Liver (tissue), 9 donors: ENCODE data around the gene UBE2S. TPM values are rescaled to one million over a fixed set of nuclear protein-coding genes. Genes with fewer than 3 reads are reported as not detected.

Source experiments
- DNase-seq: peaks from one replicate; pipeline ENCODE4 v3.0.0-alpha.2; 2017; ENCODE audit warnings: low spot score
- H3K27ac ChIP-seq, 2 donors: one replicate each; pipeline ENCODE4 v1.7.0; 2013; ENCODE audit warnings: inconsistent platforms in 2 of 2, low read length in 2 of 2, control low read depth in 1 of 2, low read depth in 1 of 2, mild to moderate bottlenecking in 1 of 2
- H3K27me3 ChIP-seq, 4 donors: one replicate each; pipeline versions ENCODE4 v1.6.1 to v1.7.0; 2013; ENCODE audit warnings: low read length in 3 of 4, inconsistent platforms in 1 of 4, mild to moderate bottlenecking in 1 of 4, moderate library complexity in 1 of 4; ENCODE audit not compliant: control insufficient read depth in 4 of 4, insufficient read depth in 4 of 4
- H3K36me3 ChIP-seq, 4 donors: one replicate each; pipeline versions ENCODE4 v1.6.1 to v1.7.0; 2013; ENCODE audit warnings: low read length in 3 of 4, mild to moderate bottlenecking in 3 of 4, low read depth in 1 of 4, moderate library complexity in 1 of 4; ENCODE audit not compliant: control insufficient read depth in 4 of 4, insufficient read depth in 3 of 4
- H3K4me1 ChIP-seq, 4 donors: one replicate each; pipeline versions ENCODE4 v1.6.1 to v1.7.0; 2013; ENCODE audit warnings: low read length in 3 of 4, mild to moderate bottlenecking in 3 of 4, moderate library complexity in 1 of 4; ENCODE audit not compliant: control insufficient read depth in 4 of 4, insufficient read depth in 4 of 4
- H3K4me3 ChIP-seq, 3 donors: one replicate each; pipeline versions ENCODE4 v1.6.1 to v1.7.0; 2013; ENCODE audit warnings: low read length in 3 of 3, control low read depth in 1 of 3, low read depth in 1 of 3, mild to moderate bottlenecking in 1 of 3
- H3K9ac ChIP-seq, 2 donors: one replicate each; pipeline ENCODE4 v1.7.0; 2013; ENCODE audit warnings: low read length in 2 of 2, mild to moderate bottlenecking in 2 of 2, moderate library complexity in 2 of 2, control low read depth in 1 of 2, low read depth in 1 of 2
- H3K9me3 ChIP-seq, 4 donors: one replicate each; pipeline versions ENCODE4 v1.6.1 to v1.7.0; 2013; ENCODE audit warnings: low read length in 3 of 4; ENCODE audit not compliant: control insufficient read depth in 4 of 4
- EGR1 ChIP-seq, 2 donors: IDR thresholded peaks; 2 replicates each; pipeline ENCODE4 v1.6.1; 2016 to 2018; ENCODE audit warnings: antibody characterized with exemption in 2 of 2, low read depth in 2 of 2
- FOXA1 ChIP-seq: IDR thresholded peaks from 2 replicates; pipeline ENCODE4 v1.6.1; 2016; ENCODE audit warnings: antibody characterized with exemption
- FOXA2 ChIP-seq: IDR thresholded peaks from 2 replicates; pipeline ENCODE4 v1.6.1; 2016; ENCODE audit warnings: antibody characterized with exemption
- GABPA ChIP-seq, 2 donors: IDR thresholded peaks in 1 of 2; conservative IDR thresholded peaks in 1 of 2; 2 replicates each; pipeline ENCODE4 v1.6.1; 2016; ENCODE audit warnings: antibody characterized with exemption in 2 of 2, mild to moderate bottlenecking in 1 of 2, moderate library complexity in 1 of 2
- HNF4A ChIP-seq, 2 donors: conservative IDR thresholded peaks; 2 replicates each; pipeline ENCODE4 v1.6.1; 2016; ENCODE audit warnings: antibody characterized with exemption in 2 of 2, mild to moderate bottlenecking in 2 of 2
- HNF4G ChIP-seq: IDR thresholded peaks from 2 replicates; pipeline ENCODE4 v1.6.1; 2016; ENCODE audit warnings: antibody characterized with exemption
- JUND ChIP-seq, 2 donors: IDR thresholded peaks; 2 replicates each; pipeline ENCODE4 v1.6.1; 2016; ENCODE audit warnings: antibody characterized with exemption in 2 of 2
- NR2F2 ChIP-seq: IDR thresholded peaks from 2 replicates; pipeline ENCODE4 v1.6.1; 2016; ENCODE audit warnings: antibody characterized with exemption
- RAD21 ChIP-seq, 2 donors: IDR thresholded peaks; 2 replicates each; pipeline ENCODE4 v1.6.1; 2016; ENCODE audit warnings: antibody characterized with exemption in 2 of 2, mild to moderate bottlenecking in 2 of 2
- RXRA ChIP-seq, 2 donors: IDR thresholded peaks; 2 replicates each; pipeline ENCODE4 v1.6.1; 2017 to 2018; ENCODE audit warnings: antibody characterized with exemption in 2 of 2, mild to moderate bottlenecking in 1 of 2
- SP1 ChIP-seq: IDR thresholded peaks from 2 replicates; pipeline ENCODE4 v1.6.1; 2018; ENCODE audit warnings: antibody characterized with exemption, mild to moderate bottlenecking
- TAF1 ChIP-seq: conservative IDR thresholded peaks from 2 replicates; pipeline ENCODE4 v1.6.1; 2016; ENCODE audit warnings: antibody characterized with exemption, mild to moderate bottlenecking
- WGBS: extraction: QIAGEN DNeasy Blood & Tissue Kit; methylation state at CpG from one replicate; pipeline ENCODE4 v1.1.7; 2013; 5-methylcytosine and 5-hydroxymethylcytosine counted together
- polyA plus RNA-seq, 2 donors: library from polyadenylated mRNA; stranded (reverse) in 1 of 2; unstranded in 1 of 2; fragments of 200-250 nt in 1 of 2; fragments of >200 nt in 1 of 2; fragmentation: Nextera tagmentation in 1 of 2; extraction: Ambion mirVana in 1 of 2; gene quantifications; one replicate each; pipeline versions ENCODE4 v1.2.1 to v1.2.3, GENCODE V29; 2013 to 2015
- total RNA-seq, 2 donors: library from RNA; depleted of rRNA; stranded (reverse); fragments of >200 nt; gene quantifications; one replicate each; pipeline ENCODE4 v1.2.3, GENCODE V29; 2014
- TF ChIP-seq, protein P1 (sequence below): IDR thresholded peaks from 2 replicates; pipeline ENCODE4 v1.6.1; 2016; ENCODE audit warnings: antibody characterized with exemption
- TF ChIP-seq, protein P2 (sequence below): IDR thresholded peaks from 2 replicates; pipeline ENCODE4 v1.6.1; 2016; ENCODE audit warnings: antibody characterized with exemption
- TF ChIP-seq, protein P3 (sequence below): IDR thresholded peaks from 2 replicates; pipeline ENCODE4 v1.6.1; 2016; ENCODE audit warnings: antibody characterized with exemption, mild to moderate bottlenecking
- TF ChIP-seq, protein P4 (sequence below): IDR thresholded peaks from 2 replicates; pipeline ENCODE4 v1.6.1; 2016; ENCODE audit warnings: antibody characterized with exemption
- donor health status: healthy.
- donor health status: healthy.
- donor health status: healthy.
- donor health status: healthy.
- donor health status: healthy.

The UBE2S gene
- total and polyA plus RNA-seq, 4 donors = 5.2 to 95.2 (median 6.8) TPM

DNA sequence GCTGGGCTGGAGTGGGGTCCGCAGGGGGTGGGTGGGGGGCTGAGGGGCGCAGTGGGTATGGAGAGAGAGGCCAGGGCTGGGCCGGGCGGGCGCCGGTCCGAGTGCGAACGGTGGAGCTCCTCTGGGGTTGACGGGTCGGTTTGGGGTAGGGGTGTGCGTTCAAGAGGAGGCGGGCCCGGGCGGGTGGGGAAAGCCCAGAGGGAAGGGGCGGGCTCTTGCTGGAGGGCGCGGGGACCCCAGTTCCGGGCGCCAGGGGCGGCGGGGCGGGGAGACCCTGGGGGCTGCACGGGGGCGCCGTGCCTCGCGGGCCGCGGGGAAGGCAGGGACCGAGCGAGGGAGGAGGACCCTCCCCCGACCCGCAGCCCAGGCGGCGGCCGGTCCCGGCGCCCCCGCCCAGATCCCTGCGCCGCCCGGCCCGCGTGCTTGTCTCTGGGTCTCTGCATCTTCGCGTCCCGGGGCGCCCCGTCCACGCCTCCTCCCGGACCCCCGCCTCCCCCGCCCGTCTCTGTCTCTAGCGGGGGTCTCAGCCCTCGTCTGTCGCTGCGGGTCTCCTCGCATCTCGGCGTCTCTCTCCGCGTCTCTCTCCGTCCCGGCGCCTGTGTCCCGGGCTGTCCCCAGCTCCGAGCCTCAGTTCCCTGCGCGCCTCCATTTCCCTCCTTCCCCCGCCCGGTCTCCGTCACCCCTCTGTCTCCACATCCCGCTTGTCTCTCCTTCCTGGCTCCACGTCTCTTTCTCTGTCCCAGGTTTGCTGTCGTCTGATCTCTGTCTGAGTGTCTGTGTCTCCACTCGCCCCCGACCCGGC lies 43.8 kb upstream of the UBE2S start:
- no peak overlapping the region for H3K4me3 ChIP-seq
- H3K9ac ChIP-seq = no peak overlapping the region
- DNase-seq = no peak
- H3K4me1 ChIP-seq = peaks cover 0 to 2% (median 0%) of the 10 kb centered on the region in 4 donors
- peaks cover 0 to 11% (median 3%) of the 10 kb centered on the region in 4 donors for H3K36me3 ChIP-seq
- WGBS = 4% methylated on average over 80 of the region's 80 CpGs
- no peaks in the 10 kb centered on the region for H3K27me3 ChIP-seq
- no peak overlapping the region for H3K27ac ChIP-seq
- TF ChIP-seq, protein P1, sequence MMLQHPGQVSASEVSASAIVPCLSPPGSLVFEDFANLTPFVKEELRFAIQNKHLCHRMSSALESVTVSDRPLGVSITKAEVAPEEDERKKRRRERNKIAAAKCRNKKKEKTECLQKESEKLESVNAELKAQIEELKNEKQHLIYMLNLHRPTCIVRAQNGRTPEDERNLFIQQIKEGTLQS = no peak
- TF ChIP-seq, protein P2, sequence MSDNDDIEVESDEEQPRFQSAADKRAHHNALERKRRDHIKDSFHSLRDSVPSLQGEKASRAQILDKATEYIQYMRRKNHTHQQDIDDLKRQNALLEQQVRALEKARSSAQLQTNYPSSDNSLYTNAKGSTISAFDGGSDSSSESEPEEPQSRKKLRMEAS = no peak
- TF ChIP-seq, protein P3, sequence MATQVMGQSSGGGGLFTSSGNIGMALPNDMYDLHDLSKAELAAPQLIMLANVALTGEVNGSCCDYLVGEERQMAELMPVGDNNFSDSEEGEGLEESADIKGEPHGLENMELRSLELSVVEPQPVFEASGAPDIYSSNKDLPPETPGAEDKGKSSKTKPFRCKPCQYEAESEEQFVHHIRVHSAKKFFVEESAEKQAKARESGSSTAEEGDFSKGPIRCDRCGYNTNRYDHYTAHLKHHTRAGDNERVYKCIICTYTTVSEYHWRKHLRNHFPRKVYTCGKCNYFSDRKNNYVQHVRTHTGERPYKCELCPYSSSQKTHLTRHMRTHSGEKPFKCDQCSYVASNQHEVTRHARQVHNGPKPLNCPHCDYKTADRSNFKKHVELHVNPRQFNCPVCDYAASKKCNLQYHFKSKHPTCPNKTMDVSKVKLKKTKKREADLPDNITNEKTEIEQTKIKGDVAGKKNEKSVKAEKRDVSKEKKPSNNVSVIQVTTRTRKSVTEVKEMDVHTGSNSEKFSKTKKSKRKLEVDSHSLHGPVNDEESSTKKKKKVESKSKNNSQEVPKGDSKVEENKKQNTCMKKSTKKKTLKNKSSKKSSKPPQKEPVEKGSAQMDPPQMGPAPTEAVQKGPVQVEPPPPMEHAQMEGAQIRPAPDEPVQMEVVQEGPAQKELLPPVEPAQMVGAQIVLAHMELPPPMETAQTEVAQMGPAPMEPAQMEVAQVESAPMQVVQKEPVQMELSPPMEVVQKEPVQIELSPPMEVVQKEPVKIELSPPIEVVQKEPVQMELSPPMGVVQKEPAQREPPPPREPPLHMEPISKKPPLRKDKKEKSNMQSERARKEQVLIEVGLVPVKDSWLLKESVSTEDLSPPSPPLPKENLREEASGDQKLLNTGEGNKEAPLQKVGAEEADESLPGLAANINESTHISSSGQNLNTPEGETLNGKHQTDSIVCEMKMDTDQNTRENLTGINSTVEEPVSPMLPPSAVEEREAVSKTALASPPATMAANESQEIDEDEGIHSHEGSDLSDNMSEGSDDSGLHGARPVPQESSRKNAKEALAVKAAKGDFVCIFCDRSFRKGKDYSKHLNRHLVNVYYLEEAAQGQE = no peak
- no peak for TF ChIP-seq JUND (IDR thresholded peaks at IDR 0.05)
- TF ChIP-seq RXRA (IDR thresholded peaks at IDR 0.05) = no peak
- TF ChIP-seq FOXA2 = no peak
- TF ChIP-seq HNF4A (conservative IDR thresholded peaks at IDR 0.05) = no peak
- no peak for TF ChIP-seq HNF4G
- TF ChIP-seq RAD21 (IDR thresholded peaks at IDR 0.05) = no peak
- TF ChIP-seq GABPA (IDR thresholded peaks at IDR 0.05 in 1 of 2, conservative IDR thresholded peaks at IDR 0.05 in 1 of 2) = no peak
- TF ChIP-seq EGR1 (IDR thresholded peaks at IDR 0.05; ENCODE audit: low read depth in 2 of 2) = no peak
- no peak for TF ChIP-seq FOXA1
- TF ChIP-seq, protein P4, sequence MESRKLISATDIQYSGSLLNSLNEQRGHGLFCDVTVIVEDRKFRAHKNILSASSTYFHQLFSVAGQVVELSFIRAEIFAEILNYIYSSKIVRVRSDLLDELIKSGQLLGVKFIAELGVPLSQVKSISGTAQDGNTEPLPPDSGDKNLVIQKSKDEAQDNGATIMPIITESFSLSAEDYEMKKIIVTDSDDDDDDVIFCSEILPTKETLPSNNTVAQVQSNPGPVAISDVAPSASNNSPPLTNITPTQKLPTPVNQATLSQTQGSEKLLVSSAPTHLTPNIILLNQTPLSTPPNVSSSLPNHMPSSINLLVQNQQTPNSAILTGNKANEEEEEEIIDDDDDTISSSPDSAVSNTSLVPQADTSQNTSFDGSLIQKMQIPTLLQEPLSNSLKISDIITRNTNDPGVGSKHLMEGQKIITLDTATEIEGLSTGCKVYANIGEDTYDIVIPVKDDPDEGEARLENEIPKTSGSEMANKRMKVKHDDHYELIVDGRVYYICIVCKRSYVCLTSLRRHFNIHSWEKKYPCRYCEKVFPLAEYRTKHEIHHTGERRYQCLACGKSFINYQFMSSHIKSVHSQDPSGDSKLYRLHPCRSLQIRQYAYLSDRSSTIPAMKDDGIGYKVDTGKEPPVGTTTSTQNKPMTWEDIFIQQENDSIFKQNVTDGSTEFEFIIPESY = no peak
- H3K9me3 ChIP-seq = no peaks in the 10 kb centered on the region

DNA sequence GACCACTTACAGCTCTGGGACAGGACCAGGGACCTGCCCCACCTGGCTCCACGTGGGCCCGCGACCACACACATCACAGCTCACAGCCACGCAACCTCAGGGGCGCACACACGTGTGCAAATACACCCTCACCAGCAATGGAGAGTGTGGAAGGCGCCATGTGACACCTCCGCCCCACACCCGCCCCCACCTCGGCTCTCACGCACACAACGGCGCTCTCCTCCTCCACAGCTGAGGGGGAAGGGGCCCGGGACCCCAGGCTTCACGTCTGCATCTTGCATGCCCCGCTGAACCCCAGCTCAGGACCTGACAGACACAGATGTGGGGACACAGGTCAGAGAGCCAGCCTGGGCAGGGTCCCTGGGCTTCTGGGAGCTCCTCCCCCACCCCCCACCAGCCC lies 41.9 kb upstream of the UBE2S start:
- WGBS = 32% methylated on average over 16 of the region's 16 CpGs
- Histone ChIP-seq H3K4me3 (no peak overlapping the region), H3K4me1 (no peaks in the 10 kb centered on the region), H3K36me3 (peaks cover 0 to 6% (median 2%) of the 10 kb centered on the region in 4 donors), H3K9ac (no peak overlapping the region), H3K27ac (no peak overlapping the region), H3K9me3 (no peaks in the 10 kb centered on the region), H3K27me3 (peaks cover 0 to 5% (median 2%) of the 10 kb centered on the region in 4 donors)
- no peak for DNase-seq
- TF ChIP-seq SP1 (no peak), JUND (IDR thresholded peaks at IDR 0.05) (no peak), TAF1 (no peak), NR2F2 (no peak), FOXA2 (no peak), RAD21 (IDR thresholded peaks at IDR 0.05) (no peak), HNF4A (conservative IDR thresholded peaks at IDR 0.05) (no peak), HNF4G (no peak)
- TF ChIP-seq, protein P4 = no peak
- TF ChIP-seq, protein P2 = no peak
- TF ChIP-seq, protein P1 = no peak
- TF ChIP-seq, protein P3 = no peak
